CD4-positive, alpha-beta T cell treated with Interleukin-15 for 4 hours (primary cell): ENCODE data around the gene TRIM43B.
"Not testable (repeated sequence)": the region's sequence is repeated elsewhere in the genome, so short reads cannot be mapped to it uniquely, and the experiment has no call there.

Experiments used
- DNase-seq: peaks from one replicate; pipeline ENCODE4 v3.0.0-alpha.2; 2020; ENCODE audit warnings: low spot score

TRIM43B gene

GRCh38 chr2:95433973-95434372, 50.6 kb downstream of the TRIM43B start:
- DNase-seq: not testable (repeated sequence)

DNA sequence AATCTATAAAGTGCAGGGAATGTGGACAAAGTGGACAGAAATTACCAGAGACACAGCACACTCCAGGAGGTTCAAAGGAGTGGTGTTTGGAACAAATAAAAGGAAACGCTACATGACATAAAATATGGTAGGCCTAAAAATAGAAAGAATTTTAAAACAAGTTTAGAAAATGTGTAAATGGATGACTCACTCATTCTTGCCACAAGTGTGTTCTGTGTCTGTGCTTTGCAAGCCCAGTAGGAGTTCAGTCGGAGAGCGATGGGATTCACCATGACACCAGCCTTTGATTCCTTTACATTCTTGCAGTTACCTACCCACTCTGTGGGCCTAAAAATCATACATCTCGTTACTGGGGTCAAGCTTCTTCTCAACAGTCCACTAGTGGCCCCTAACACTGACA, 51.2 kb downstream of the TRIM43B start:
- DNase-seq: not testable (repeated sequence)

GRCh38 chr2:95429748-95430467, 54.6 kb downstream of the TRIM43B start:
- DNase-seq: not testable (repeated sequence)

DNA sequence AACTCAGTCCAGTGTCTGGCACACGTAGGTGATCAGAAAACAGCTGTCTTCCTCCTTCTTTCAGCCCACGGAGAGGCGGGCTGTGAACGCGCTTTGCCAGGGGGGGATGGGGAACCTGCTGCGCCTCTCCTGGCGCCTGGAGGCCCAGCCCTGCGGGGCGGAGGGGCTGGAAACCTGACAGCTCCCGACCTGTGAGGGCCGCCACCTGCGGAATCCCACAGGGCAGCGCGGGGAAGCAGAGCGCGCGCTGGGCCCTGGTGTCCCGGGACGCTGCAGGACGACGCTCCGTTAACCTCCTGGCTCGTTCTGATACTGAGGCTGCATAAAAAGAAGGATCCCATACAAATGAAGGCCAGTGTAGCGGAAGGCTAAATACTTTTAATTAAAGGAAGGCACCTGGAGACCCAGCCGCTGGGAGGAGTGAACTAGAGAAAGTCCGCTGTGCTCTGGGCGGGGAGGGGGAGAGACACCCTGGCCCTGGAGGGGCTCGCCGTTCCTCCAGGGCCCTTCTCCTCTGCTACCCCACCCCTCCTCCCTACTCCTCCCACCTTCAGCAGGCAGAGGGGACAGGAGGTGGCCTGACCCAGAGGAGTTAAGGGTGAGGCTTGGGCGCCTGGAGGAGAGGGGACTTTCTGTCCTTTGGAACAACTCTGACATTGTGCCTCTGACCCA, 57.2 kb downstream of the TRIM43B start:
- DNase-seq: not testable (repeated sequence)
